HG02885 (cell line): ENCODE results near the gene SCN8A.

Experiments
- ATAC-seq: cut with Tn5 transposase; IDR thresholded peaks from one replicate; pipeline ENCODE4 v1.9.1; 2021; ENCODE audit warnings: mild to moderate bottlenecking; ENCODE audit not compliant: unreplicated experiment, poor library complexity

Gene SCN8A

GRCh38 chr12:51798501-51798900 is 207.5 kb downstream of the SCN8A start:
- no peak for ATAC-seq

DNA sequence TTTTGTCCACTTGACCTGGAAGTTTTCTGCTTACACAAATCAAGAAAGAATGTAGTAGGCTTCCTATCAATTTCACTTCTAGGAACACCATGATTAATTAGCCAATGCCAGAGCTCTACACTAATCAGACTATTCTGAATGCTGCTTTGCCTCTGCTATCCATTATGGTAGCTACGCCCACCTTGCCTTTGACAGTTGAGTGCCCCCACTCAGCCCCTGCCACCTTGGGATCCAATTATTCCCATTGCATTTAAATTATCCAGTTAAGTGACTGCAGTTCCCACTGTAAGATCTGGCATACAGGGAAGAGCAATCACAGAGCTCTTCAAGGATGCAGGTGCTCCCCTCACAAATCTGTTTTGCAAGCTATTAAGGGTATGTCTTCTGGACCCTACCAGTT is 210.0 kb downstream of the SCN8A start:
- no peak for ATAC-seq

DNA sequence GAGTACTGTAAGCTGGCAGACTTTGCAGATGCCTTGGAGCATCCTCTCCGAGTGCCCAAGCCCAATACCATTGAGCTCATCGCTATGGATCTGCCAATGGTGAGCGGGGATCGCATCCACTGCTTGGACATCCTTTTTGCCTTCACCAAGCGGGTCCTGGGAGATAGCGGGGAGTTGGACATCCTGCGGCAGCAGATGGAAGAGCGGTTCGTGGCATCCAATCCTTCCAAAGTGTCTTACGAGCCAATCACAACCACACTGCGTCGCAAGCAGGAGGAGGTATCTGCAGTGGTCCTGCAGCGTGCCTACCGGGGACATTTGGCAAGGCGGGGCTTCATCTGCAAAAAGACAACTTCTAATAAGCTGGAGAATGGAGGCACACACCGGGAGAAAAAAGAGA is 215.9 kb downstream of the SCN8A start:
- no peak for ATAC-seq

- ATAC-seq = no peak
Measured at GRCh38 chr12:51809193-51809592, 218.2 kb downstream of the SCN8A start.

GRCh38 chr12:51811203-51812202 is 220.5 kb downstream of the SCN8A start:
- no peak for ATAC-seq

DNA sequence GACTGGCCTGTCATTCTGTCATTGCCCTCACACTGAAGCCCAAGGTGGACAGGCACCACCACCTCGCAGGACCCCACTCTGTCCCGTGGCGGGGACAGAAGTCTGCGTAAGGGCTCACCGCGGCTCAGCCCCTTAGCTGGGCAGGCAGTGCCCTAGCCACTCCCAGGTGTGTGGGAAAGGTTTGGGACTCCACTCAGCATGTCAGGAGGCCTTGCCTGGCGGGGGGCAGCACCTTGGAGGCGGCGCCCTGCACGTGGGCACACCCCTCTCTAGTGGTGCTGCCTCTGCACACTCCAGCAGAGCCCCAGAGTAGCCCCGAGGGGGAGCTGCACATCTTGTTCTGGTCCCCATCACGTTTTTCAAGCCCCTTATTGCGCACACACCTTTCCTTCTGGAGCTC is 221.8 kb downstream of the SCN8A start:
- ATAC-seq = no peak

- ATAC-seq = no peak
Measured at GRCh38 chr12:51813931-51814310, 222.9 kb downstream of the SCN8A start.

DNA sequence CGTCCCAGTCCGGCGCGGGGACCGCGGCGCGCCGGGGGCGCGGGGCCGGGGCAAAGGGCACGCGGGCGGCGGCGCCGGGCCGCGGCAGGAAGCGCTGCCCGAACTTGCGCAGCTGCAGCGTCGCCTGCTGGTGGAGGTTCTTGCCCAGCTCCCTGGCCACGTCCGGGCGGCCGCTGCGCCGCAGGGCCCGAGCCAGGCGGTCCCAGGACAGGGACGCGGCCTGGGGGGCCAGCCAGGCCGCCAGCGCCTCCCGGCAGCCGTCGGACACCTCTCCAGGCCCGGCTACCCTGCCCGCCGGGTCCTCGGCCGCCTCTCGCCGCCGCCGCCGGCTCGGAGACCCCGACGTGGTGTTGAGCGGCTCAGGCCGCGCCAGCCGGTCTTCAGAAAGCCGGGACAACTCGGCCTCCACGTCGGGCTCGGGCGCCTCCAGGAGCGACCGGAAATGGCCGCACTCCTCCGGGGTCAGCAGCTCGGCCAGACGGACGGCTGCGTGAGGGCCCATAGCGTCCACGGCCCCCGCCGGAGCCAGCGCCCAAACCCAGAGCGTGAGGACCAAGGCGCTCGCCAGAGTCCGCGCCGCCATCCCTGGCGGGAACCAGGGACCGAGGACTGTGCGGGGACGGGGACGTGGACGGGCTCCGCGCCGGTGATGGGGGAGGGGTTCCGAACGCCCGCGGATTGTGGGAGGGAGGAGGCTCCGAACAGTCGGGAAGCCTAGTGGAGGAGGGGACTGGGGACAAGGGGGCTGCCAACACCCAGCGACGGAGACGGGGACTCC is 223.5 kb downstream of the SCN8A start:
- ATAC-seq = peak; percentile 43

- no peak for ATAC-seq
Measured at GRCh38 chr12:51815571-51815970, 224.5 kb downstream of the SCN8A start.

DNA sequence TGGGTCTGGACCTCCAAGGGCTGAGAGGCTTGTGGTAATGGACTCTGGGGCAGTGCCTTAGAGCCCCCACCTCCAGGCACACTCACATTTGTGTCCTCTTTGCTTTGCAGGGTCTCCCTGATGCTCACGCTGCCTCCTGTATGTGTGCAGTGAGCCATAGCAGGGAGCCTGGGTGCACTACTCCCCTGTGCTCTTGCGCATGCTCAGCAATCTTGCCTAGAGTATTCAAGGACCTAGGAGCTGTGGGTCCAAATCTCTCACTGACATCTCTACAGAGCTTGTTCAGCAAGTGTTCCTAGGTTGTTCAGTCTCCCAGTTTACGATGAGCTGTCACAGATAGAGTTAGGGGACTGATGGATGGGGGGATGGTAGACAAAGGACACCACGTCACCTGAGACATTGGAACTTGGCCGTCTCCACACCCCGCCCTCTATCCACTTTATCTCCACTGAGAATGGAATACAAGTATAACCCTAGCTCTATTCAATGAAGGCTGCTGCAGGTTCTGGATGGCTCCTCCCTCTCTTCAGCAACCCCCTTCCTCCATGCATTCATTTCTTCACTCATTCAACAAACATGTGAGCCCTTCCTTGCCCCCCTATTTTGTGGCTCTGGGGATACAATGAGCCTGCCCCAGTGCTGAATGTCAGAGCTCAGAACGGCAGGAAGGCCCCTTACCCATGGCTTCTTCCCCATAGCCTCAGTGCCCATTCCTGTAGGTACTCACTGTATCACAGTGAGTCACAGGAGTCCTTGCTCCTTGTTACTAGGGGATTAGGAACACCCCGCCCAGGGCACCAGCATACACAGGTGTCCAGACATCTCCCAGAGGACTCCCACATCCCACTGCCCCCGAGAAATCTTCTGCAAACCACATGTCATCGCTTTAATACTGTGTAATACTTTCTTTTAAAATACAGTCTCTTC is 226.3 kb downstream of the SCN8A start:
- ATAC-seq = no peak

DNA sequence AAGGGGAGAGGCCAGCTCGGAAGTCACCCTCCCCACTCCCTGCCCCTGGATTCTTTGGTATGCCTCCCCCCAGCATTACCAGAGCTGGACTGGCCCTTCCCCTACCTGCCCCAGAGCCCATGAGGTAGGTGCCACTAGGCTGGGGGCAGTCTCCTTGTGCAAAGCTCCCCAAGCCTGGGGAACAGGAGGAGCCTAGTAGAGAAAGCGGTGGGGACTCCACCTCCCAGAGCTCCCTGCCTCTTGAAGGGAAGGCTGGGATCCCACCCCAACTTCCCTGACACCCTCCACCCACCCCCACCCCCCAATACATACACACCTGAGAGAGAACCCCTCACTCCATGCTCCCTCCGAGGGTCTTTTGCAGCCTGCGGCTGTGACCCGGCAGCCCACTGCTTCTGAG is 227.1 kb downstream of the SCN8A start:
- ATAC-seq = no peak

GRCh38 chr12:51818566-51819300 is 227.7 kb downstream of the SCN8A start:
- ATAC-seq = no peak

GRCh38 chr12:51819736-51820525 is 228.9 kb downstream of the SCN8A start:
- ATAC-seq = no peak

DNA sequence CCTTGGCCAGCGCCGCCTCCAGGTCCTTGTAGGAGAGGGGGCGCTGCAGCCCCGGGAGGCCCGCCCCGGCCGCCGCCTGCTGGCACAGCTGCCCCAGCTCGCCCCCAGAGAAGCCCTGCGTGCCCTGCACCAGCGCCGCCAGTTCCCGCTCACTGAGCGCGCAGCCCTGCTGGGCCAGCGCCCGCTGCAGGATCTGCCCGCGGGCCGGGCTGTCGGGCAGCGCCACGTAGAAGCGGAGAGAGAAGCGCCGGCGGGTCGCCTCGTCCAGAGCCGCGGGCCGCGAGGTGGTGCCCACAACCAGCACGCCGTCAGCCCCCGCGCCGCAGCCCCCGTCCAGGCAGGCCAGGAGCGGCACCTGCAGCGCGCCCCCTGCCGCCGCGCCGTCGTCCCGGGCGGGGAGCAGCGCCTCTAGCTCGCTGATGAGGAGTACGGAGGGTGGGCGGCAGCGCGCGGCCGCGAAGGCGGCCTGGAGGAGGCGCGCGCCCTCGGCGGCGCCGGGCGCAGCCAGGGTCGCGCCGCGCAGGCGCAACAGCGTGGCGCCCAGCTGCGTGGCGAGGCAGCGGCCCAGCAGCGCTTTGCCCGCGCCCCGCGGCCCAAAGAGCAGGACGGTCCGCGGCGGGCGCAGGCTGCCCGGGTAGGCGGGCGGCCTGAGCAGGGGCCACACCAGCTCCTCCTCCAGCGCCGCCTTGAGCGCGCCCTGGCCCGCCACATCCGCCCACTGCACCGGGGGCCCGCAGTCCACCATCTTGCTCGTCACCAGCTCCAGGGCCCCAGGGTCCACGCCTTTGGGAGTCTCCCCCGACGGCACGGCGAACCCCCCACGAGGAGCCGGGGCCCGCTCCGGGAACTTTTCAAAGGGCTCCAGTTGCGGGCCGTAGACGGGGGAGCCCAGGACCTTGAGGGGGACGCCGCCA is 229.8 kb downstream of the SCN8A start:
- ATAC-seq = no peak

DNA sequence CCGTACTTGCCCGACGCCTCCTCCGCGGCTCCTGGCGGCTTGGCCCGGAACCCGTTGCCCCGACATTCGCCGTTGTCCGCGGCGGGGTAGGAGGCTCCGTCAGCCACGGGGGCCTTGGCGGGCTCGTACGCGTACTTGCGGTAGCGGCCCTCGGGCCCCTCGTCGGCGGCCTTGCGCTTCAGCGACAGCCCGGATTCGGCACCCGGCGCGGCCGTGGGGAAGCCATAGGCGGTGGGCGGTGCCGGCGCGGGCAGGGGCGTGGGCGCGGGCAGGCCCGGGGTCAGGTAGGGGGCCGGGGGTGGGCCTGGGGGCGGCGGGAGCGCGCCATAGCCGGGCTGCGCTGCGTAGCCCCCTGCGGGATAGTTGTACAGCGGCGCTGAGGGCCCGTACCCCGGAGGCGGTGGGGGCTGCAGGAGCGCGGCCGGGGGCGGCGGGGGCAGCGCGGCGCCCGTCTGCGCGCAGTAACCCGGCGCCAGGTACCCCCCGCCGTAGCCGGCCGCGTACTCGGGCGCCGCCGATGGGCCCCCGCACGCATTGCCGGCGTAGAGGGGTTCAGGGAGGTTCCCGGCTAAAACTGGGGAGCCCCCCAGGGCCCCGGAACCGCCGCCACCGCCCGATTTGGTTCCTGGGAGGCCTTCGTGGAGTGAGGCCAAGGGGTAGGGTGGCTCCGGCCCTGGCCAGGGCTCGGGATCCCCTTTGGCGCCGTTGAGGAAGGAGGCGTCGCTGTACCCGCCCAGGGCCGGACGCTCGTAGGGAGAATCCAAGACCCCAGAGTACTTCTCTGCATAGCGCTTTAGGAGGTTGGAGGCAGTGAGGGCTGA is 230.6 kb downstream of the SCN8A start:
- no peak for ATAC-seq

- no peak for ATAC-seq
Measured at GRCh38 chr12:51822261-51822616, 231.2 kb downstream of the SCN8A start.

GRCh38 chr12:51822956-51823355 is 231.9 kb downstream of the SCN8A start:
- ATAC-seq = no peak
